NB4 (cell line): ENCODE data around the gene SLCO3A1.

Experiments
- DNase-seq: peaks from one replicate; pipeline ENCODE4 v3.0.0; 2010; ENCODE audit warnings: low read depth
- H3K4me3 ChIP-seq: one replicate; pipeline ENCODE4 v1.5.1; 2011; ENCODE audit warnings: mild to moderate bottlenecking, low read depth, low read length, moderate library complexity
- CTCF ChIP-seq: IDR thresholded peaks from one replicate; pipeline ENCODE4 v1.5.1; 2012; ENCODE audit warnings: low read depth, low read length
- MAX ChIP-seq: IDR thresholded peaks from 2 replicates; pipeline ENCODE4 v1.6.1; 2011; ENCODE audit warnings: low read depth, low read length
- MYC ChIP-seq: IDR thresholded peaks from 2 replicates; pipeline ENCODE4 v1.6.1; 2011; ENCODE audit warnings: low read depth, low read length
- POLR2A ChIP-seq: IDR thresholded peaks from 2 replicates; pipeline ENCODE4 v1.6.1; 2011; ENCODE audit warnings: mild to moderate bottlenecking; ENCODE audit not compliant: insufficient read length; ENCODE audit errors: extremely low read depth

SLCO3A1 gene

GRCh38 chr15:91975241-91975978 lies 121.9 kb downstream of the SLCO3A1 start:
- TF ChIP-seq MAX (no peak), CTCF (no peak)
- H3K4me3 ChIP-seq: no peak overlapping the region
- no peak for DNase-seq

GRCh38 chr15:91976966-91977365 lies 123.5 kb downstream of the SLCO3A1 start:
- DNase-seq: no peak
- no peak overlapping the region for H3K4me3 ChIP-seq
- TF ChIP-seq CTCF (no peak), MYC (no peak), POLR2A (no peak), MAX (no peak)

GRCh38 chr15:91980502-91981267 lies 127.2 kb downstream of the SLCO3A1 start:
- TF ChIP-seq POLR2A: no peak
- no peak for TF ChIP-seq MYC
- no peak for TF ChIP-seq MAX
- no peak for TF ChIP-seq CTCF
- no peak for DNase-seq
- H3K4me3 ChIP-seq: no peak overlapping the region

GRCh38 chr15:91981821-91982800 lies 128.6 kb downstream of the SLCO3A1 start:
- H3K4me3 ChIP-seq: no peak overlapping the region
- TF ChIP-seq CTCF: no peak
- TF ChIP-seq MAX: no peak
- TF ChIP-seq MYC: no peak
- TF ChIP-seq POLR2A: no peak
- peak; percentile 15 for DNase-seq

GRCh38 chr15:91983729-91984340 lies 130.3 kb downstream of the SLCO3A1 start:
- TF ChIP-seq POLR2A (no peak), MYC (no peak), CTCF (no peak), MAX (no peak)
- H3K4me3 ChIP-seq: no peak overlapping the region
- DNase-seq: no peak
